ENCODE data around the gene CAMSAP3.

Gene CAMSAP3

GRCh38 chr19:7579182-7579581 lies 16.5 kb upstream of the CAMSAP3 start:
- FAIRE-seq, result no peak

GRCh38 chr19:7582446-7582845 lies 13.2 kb upstream of the CAMSAP3 start:
- FAIRE-seq, result no peak

GRCh38 chr19:7589822-7590221 lies 5.8 kb upstream of the CAMSAP3 start:
- no peak for FAIRE-seq

GRCh38 chr19:7590256-7590655 lies 5.4 kb upstream of the CAMSAP3 start:
- no peak for FAIRE-seq

GRCh38 chr19:7596211-7596937 lies 711 bp downstream of the CAMSAP3 start:
- FAIRE-seq, result no peak

GRCh38 chr19:7597689-7598088 lies 2.0 kb downstream of the CAMSAP3 start:
- FAIRE-seq, result no peak

GRCh38 chr19:7598180-7598579 lies 2.5 kb downstream of the CAMSAP3 start:
- FAIRE-seq, result no peak

GRCh38 chr19:7600721-7601120 lies 5.1 kb downstream of the CAMSAP3 start:
- FAIRE-seq, result no peak

- FAIRE-seq, result no peak
Observed at GRCh38 chr19:7602240-7602934, 6.7 kb downstream of the CAMSAP3 start.

GRCh38 chr19:7602935-7603497 lies 7.4 kb downstream of the CAMSAP3 start:
- FAIRE-seq, result no peak

- no peak for FAIRE-seq
Observed at GRCh38 chr19:7603919-7604318, 8.3 kb downstream of the CAMSAP3 start.

- FAIRE-seq, result no peak
Observed at GRCh38 chr19:7605490-7606222, 10.0 kb downstream of the CAMSAP3 start.

- no peak for FAIRE-seq
Observed at GRCh38 chr19:7606289-7606688, 10.6 kb downstream of the CAMSAP3 start.

GRCh38 chr19:7607212-7607873 lies 11.7 kb downstream of the CAMSAP3 start:
- FAIRE-seq, result no peak

GRCh38 chr19:7607874-7608560 lies 12.4 kb downstream of the CAMSAP3 start:
- no peak for FAIRE-seq

- FAIRE-seq, result no peak
Observed at GRCh38 chr19:7610491-7611240, 15.0 kb downstream of the CAMSAP3 start.

GRCh38 chr19:7611541-7612279 lies 16.0 kb downstream of the CAMSAP3 start:
- no peak for FAIRE-seq

GRCh38 chr19:7612282-7613274 lies 16.9 kb downstream of the CAMSAP3 start:
- no peak for FAIRE-seq

All from A204.1 (cell line).